Measurements from ENCODE around the gene SH3BGR. TPM values are rescaled to one million over a fixed set of nuclear protein-coding genes. Genes with fewer than 3 reads are reported as not detected.
A peak's percentile ranks its signal among the peaks of the same experiment; 100 is the strongest.

Gene SH3BGR
- total and polyA plus RNA-seq, 2 of the 8 experiments (the other 6 are each of a cell fraction or from before 2014, with no cell fraction given) = 2.1 to 5.9 TPM

GRCh38 chr21:39537571-39537970 is 85.8 kb downstream of the SH3BGR start (continued):
- TF ChIP-seq CBX5 (IDR thresholded peaks at IDR 0.05; ENCODE audit: low read depth, low read length) = no peak
- TF ChIP-seq RXRA (IDR thresholded peaks at IDR 0.05; ENCODE audit: insufficient read depth, low read depth, low read length) = no peak
- no peak for TF ChIP-seq MAX (IDR thresholded peaks at IDR 0.05)
- peak; percentile 84; the same call in 1 of the 2 replicates for TF ChIP-seq POU5F1 (IDR thresholded peaks at IDR 0.05; ENCODE audit: low read depth, low read length)
- TF ChIP-seq ATF3 (IDR thresholded peaks at IDR 0.05; ENCODE audit: insufficient read depth, low read depth, low read length) = no peak
- TF ChIP-seq TCF12 (IDR thresholded peaks at IDR 0.05; ENCODE audit: low read depth, low read length) = peak; percentile 90
- TF ChIP-seq KDM1A (IDR thresholded peaks at IDR 0.05; ENCODE audit: borderline replicate concordance, low read length) = no peak
- TF ChIP-seq CHD7 (IDR thresholded peaks at IDR 0.05; ENCODE audit: insufficient replicate concordance, low read length) = no peak
- TF ChIP-seq PHF8 (conservative IDR thresholded peaks at IDR 0.05; ENCODE audit: low read depth, low read length) = no peak
